K562 (cell line): ENCODE measurements around the gene GLIS2. TPM values are rescaled to one million over a fixed set of nuclear protein-coding genes. Genes with fewer than 3 reads are reported as not detected.
A peak's percentile ranks its signal among the peaks of the same experiment; 100 is the strongest.

ENCODE experiments used
- ATAC-seq: fragments of 200-7000 bp; cut with Tn5 transposase; 3 replicates; pipeline ENCODE4 v1.9.1; 2020; ENCODE audit warnings: moderate library complexity
- BruUV-seq: library from RNA; stranded (reverse); fragments of 400-500 nt; replicated peaks from 2 replicates; lab custom pipeline; 2021; lab: Mats Ljungman, UMichigan
- CTCF ChIA-PET: fragments of 300-600 bp; formaldehyde crosslinking; extraction: SDS; loops from one replicate; lab custom pipeline; 2021; ENCODE audit warnings: low intra/inter-chr PET ratio; lab: Yijun Ruan, JAX
- POLR2A ChIA-PET: fragments of 300-600, 350-650 bp; sonication (Branson Sonifier 250); formaldehyde crosslinking; extraction: SDS; loops from one replicate; lab custom pipeline; 2021; ENCODE audit warnings: antibody characterized with exemption, inconsistent platforms; lab: Yijun Ruan, JAX
- DNase-seq, 4 experiments: peaks; one replicate each; pipeline versions ENCODE4 v3.0.0 to v3.0.0-alpha.2; 2011 to 2018; ENCODE audit warnings: low spot score in 3 of 4, mixed read lengths in 3 of 4; ENCODE audit errors: extremely low read depth in 1 of 4
- FAIRE-seq: peaks from 2 replicates; lab custom pipeline; 2011; peaks lifted over from hg19 to GRCh38; lab: Jason Lieb, UNC
- H2AFZ ChIP-seq: 2 replicates; pipeline ENCODE4 v1.6.0; 2011; ENCODE audit warnings: low read depth, low read length, control low read depth, inconsistent platforms
- H3K27ac ChIP-seq: fragments of 200-600 bp; 3 replicates; pipeline ENCODE4 v1.8.0; 2011; ENCODE audit warnings: low read depth, mild to moderate bottlenecking, control low read depth, inconsistent platforms, low read length, moderate library complexity, mixed read lengths; ENCODE audit errors: extremely low read depth
- H3K27me3 ChIP-seq, 2 experiments: fragments of 300-600 bp in 1 of 2; 2 replicates in 1 of 2; 3 replicates in 1 of 2; pipeline versions ENCODE4 v1.6.0 to v1.8.0; 2011; ENCODE audit warnings: inconsistent platforms in 2 of 2, low read length in 2 of 2, mild to moderate bottlenecking in 1 of 2, mixed read lengths in 1 of 2, moderate library complexity in 1 of 2; ENCODE audit not compliant: control insufficient read depth in 2 of 2, insufficient read depth in 2 of 2
- H3K36me3 ChIP-seq: fragments of 300-600 bp; 3 replicates; pipeline ENCODE4 v1.8.0; 2011; ENCODE audit warnings: mild to moderate bottlenecking, low read length, inconsistent platforms; ENCODE audit not compliant: control insufficient read depth, insufficient read depth
- H3K4me1 ChIP-seq, 2 experiments: fragments of 200-600 bp in 1 of 2; replicated peaks in 1 of 2; 2 replicates in 1 of 2; 3 replicates in 1 of 2; pipeline versions ENCODE4 v1.5.1 to v1.8.0; 2011; ENCODE audit warnings: inconsistent platforms in 2 of 2, low read length in 2 of 2, mild to moderate bottlenecking in 1 of 2, mixed read lengths in 1 of 2, moderate library complexity in 1 of 2; ENCODE audit not compliant: control insufficient read depth in 2 of 2, insufficient read depth in 2 of 2
- H3K4me2 ChIP-seq: 2 replicates; pipeline ENCODE4 v1.6.1; 2011; ENCODE audit warnings: low read length, control low read depth, inconsistent platforms, mixed read lengths; ENCODE audit not compliant: insufficient read depth
- H3K4me3 ChIP-seq: fragments of 200-600 bp; sonication (generic), shearing (Covaris generic); 2 replicates; pipeline ENCODE4 v1.5.1; 2016; ENCODE audit warnings: control low read depth, inconsistent platforms
- H3K79me2 ChIP-seq: fragments of 200-600 bp; 3 replicates; pipeline ENCODE4 v1.8.0; 2011; ENCODE audit warnings: low read length, inconsistent platforms; ENCODE audit not compliant: control insufficient read depth, insufficient read depth
- H3K9ac ChIP-seq, 2 experiments: 2 replicates each; pipeline versions ENCODE4 v1.6.0 to v1.6.1; 2011; ENCODE audit warnings: low read depth in 2 of 2, low read length in 2 of 2, control low read depth in 1 of 2, inconsistent platforms in 1 of 2, mild to moderate bottlenecking in 1 of 2, mixed read lengths in 1 of 2; ENCODE audit not compliant: insufficient read depth in 1 of 2
- H3K9me1 ChIP-seq: one replicate; pipeline ENCODE4 v1.6.0; 2011; ENCODE audit warnings: inconsistent platforms, mild to moderate bottlenecking, low read length, moderate library complexity; ENCODE audit not compliant: control insufficient read depth, insufficient read depth
- H3K9me3 ChIP-seq: replicated peaks from 2 replicates; pipeline ENCODE4 v1.5.1; 2011; ENCODE audit warnings: low read depth, low read length, inconsistent platforms; ENCODE audit not compliant: control insufficient read depth, insufficient read depth
- H4K20me1 ChIP-seq: replicated peaks from 2 replicates; pipeline ENCODE4 v1.6.1; 2011; ENCODE audit warnings: low read length, inconsistent platforms, mixed read lengths; ENCODE audit not compliant: control insufficient read depth, insufficient read depth
- CBX2 ChIP-seq: fragments of 200-600 bp; sonication (generic); IDR thresholded peaks from one replicate; pipeline ENCODE4 v1.6.1; 2012; ENCODE audit warnings: mild to moderate bottlenecking, low read length, inconsistent platforms; ENCODE audit not compliant: insufficient read depth, poor library complexity, severe bottlenecking
- CHD2 ChIP-seq: IDR thresholded peaks from 2 replicates; pipeline ENCODE4 v1.6.1; 2011; ENCODE audit warnings: low read depth, low read length
- FOXP1 ChIP-seq: sonication (generic); formaldehyde crosslinking; IDR thresholded peaks from 2 replicates; pipeline ENCODE4 v1.8.0; 2022; ENCODE audit warnings: mild to moderate bottlenecking, missing genetic modification reagents
- HMGN3 ChIP-seq: IDR thresholded peaks from 2 replicates; pipeline ENCODE4 v1.6.1; 2011; ENCODE audit warnings: borderline replicate concordance, low read depth, mild to moderate bottlenecking, mixed read lengths, low read length; ENCODE audit not compliant: insufficient read length; ENCODE audit errors: extremely low read depth
- KDM4B ChIP-seq, 2 experiments: fragments of 450-650 bp in 1 of 2; sonication (generic) in 1 of 2; IDR thresholded peaks; 2 replicates each; pipeline ENCODE4 v1.6.1; 2016 to 2017; ENCODE audit warnings: borderline replicate concordance in 2 of 2, antibody characterized with exemption in 1 of 2, low read depth in 1 of 2, mild to moderate bottlenecking in 1 of 2
- MAFK ChIP-seq: IDR thresholded peaks from 2 replicates; pipeline ENCODE4 v1.6.1; 2011; ENCODE audit warnings: low read length, improper control_type of control experiment
- NFATC3 ChIP-seq: fragments of 450-650 bp; IDR thresholded peaks from 2 replicates; pipeline ENCODE4 v1.6.1; 2017; ENCODE audit warnings: mild to moderate bottlenecking
- NUFIP1 ChIP-seq: fragments of 450-650 bp; IDR thresholded peaks from 2 replicates; pipeline ENCODE4 v1.6.1; 2018; ENCODE audit not compliant: partially characterized antibody
- RNF2 ChIP-seq: sonication (generic); IDR thresholded peaks from 2 replicates; pipeline ENCODE4 v1.6.1; 2016
- TAF15 ChIP-seq: fragments of 200-400 bp; formaldehyde crosslinking; IDR thresholded peaks from 2 replicates; pipeline ENCODE4 v1.6.1; 2017; ENCODE audit warnings: mild to moderate bottlenecking, low read depth, low read length, moderate library complexity
- USF2 ChIP-seq: sonication (generic); formaldehyde crosslinking; IDR thresholded peaks from 2 replicates; pipeline ENCODE4 v1.5.0; 2020; ENCODE audit warnings: missing genetic modification reagents
- VEZF1 ChIP-seq: fragments of 200-800 bp; sonication (Bioruptor generic); IDR thresholded peaks from 2 replicates; pipeline ENCODE4 v1.6.1; 2017; ENCODE audit warnings: missing genetic modification characterization, missing compliant biosample characterization
- ZFP1 ChIP-seq: fragments of 450-650 bp; formaldehyde crosslinking; IDR thresholded peaks from 2 replicates; pipeline ENCODE4 v1.4.0; 2020; ENCODE audit warnings: mild to moderate bottlenecking, mixed read lengths
- ZNF444 ChIP-seq: fragments of 250-450 bp; sonication (Bioruptor Pico); IDR thresholded peaks from 2 replicates; pipeline ENCODE4 v1.4.0; 2020; ENCODE audit warnings: mild to moderate bottlenecking, moderate library complexity
- ZNF668 ChIP-seq: fragments of 250-450 bp; sonication (Bioruptor Pico); IDR thresholded peaks from 2 replicates; pipeline ENCODE4 v1.8.0; 2022; ENCODE audit warnings: mild to moderate bottlenecking, inconsistent platforms
- ZSCAN32 ChIP-seq: fragments of 450-650 bp; formaldehyde crosslinking; IDR thresholded peaks from 2 replicates; pipeline ENCODE4 v1.4.0; 2020; ENCODE audit warnings: mild to moderate bottlenecking, moderate library complexity
- WGBS: fragments of 100-300 bp; shearing (Covaris generic); methylation state at CpG from one replicate; pipeline ENCODE4 v1.1.6; 2016; ENCODE audit warnings: low coverage, mixed read lengths; ENCODE audit not compliant: insufficient coverage; ENCODE audit errors: missing lambda C conversion rate; 5-methylcytosine and 5-hydroxymethylcytosine counted together
- in situ Hi-C: fragments of 300-500 bp; cut with MboI; formaldehyde crosslinking; loops from 4 replicates; pipeline ENCODE4 v1.15.0; 2018; ENCODE audit warnings: inconsistent platforms, mixed read lengths
- intact Hi-C: fragments of 100-400 bp; cut with micrococcal nuclease; formaldehyde crosslinking; loops from 2 replicates; pipeline ENCODE4 v1.14.2; 2022
- polyA plus RNA-seq, 8 experiments: library from polyadenylated mRNA; depleted of rRNA in 4 of 8; stranded (reverse) in 5 of 8; unstranded in 3 of 8; fragments of >200 nt; fragmentation: Nextera tagmentation in 2 of 8; fragmentation: Illumina TruSeq in 1 of 8; extraction: Ambion mirVana in 2 of 8; extraction: Trizol in 1 of 8; gene quantifications; 2 replicates each; pipeline versions ENCODE4 v1.2.1 to v1.2.3, GENCODE V29; 2011 to 2014; ENCODE audit warnings: inconsistent platforms in 1 of 8, missing spikeins in 1 of 8
- total RNA-seq, 7 experiments: library from RNA; depleted of rRNA in 6 of 7; stranded (reverse); fragments of >200 nt in 6 of 7; fragmentation: Illumina TruSeq in 2 of 7; extraction: Trizol in 2 of 7; gene quantifications; 2 replicates each; pipeline versions ENCODE4 v1.2.1 to v1.2.3, GENCODE V29; 2011 to 2021; ENCODE audit warnings: low replicate concordance in 1 of 7

Gene GLIS2
- total and polyA plus RNA-seq, 9 of the 15 experiments (the other 6 are each of a cell fraction or from before 2014, with no cell fraction given) = 0.10 to 9.0 (median 0.57) TPM

- no peak for TF ChIP-seq USF2
These were observed 44.0 kb downstream of the GLIS2 start (continued) for GRCh38 chr16:4359914-4360313.

GRCh38 chr16:4360538-4361021 is 44.7 kb downstream of the GLIS2 start:
- Histone ChIP-seq H3K27me3 (no peaks in the 10 kb centered on the region), H4K20me1 (no peaks in the 10 kb centered on the region), H3K4me2 (no peak overlapping the region), H2AFZ (no peak overlapping the region), H3K9me1 (no peaks in the 10 kb centered on the region), H3K4me1 (peaks cover 0 to 47% of the 10 kb centered on the region in 2 experiments; a peak in 2 of 5 replicates), H3K79me2 (no peaks in the 10 kb centered on the region), H3K9me3 (no peaks in the 10 kb centered on the region), H3K36me3 (peaks cover 61% of the 10 kb centered on the region; the same call in 2 of the 3 replicates), H3K4me3 (no peak overlapping the region), H3K9ac (peak overlapping the region in 1 of 2 experiments; percentile 68; a peak in 1 of 4 replicates), H3K27ac (no peak overlapping the region)
- CTCF ChIA-PET = interaction anchor here (4.1 kb wide), 1 partner anchor 42 kb away, joined by 70 read pairs; no protein-coding TSS in a partner anchor
- in situ Hi-C loops (loop anchor here (5.0 kb wide), 1 partner anchor 42 kb away; no protein-coding TSS in a partner anchor), intact Hi-C loops (no loop called here)
- WGBS = 41% methylated on average over 6 of the region's 11 CpGs
- FAIRE-seq (peak; percentile 55), DNase-seq (peak; percentile 63 to 79 (median 74)), ATAC-seq (peak; percentile 97)
- BruUV-seq = no TSS peak
- POLR2A ChIA-PET = interaction anchor here (1.3 to 1.8 kb wide), 2 partner anchors 42 kb away, joined by 5 to 9 read pairs; no protein-coding TSS in a partner anchor
- TF ChIP-seq ZNF668 (CRISPR knock-in tag) (no peak), ZFP1 (CRISPR knock-in tag) (no peak), KDM4B (IDR thresholded peaks at IDR 0.05; ENCODE audit: borderline replicate concordance in 2 of 2, low read depth in 1 of 2) (0 out of 4 replicates have a peak, but pooled peaks of 1 of the 2 experiments have one; percentile 44), ZNF444 (CRISPR knock-in tag) (no peak), NFATC3 (0 out of 2 replicates have a peak, but pooled peaks have one; percentile 52), RNF2 (no peak), TAF15 (no peak), MAFK (no peak), CHD2 (no peak), ZSCAN32 (CRISPR knock-in tag) (no peak), NUFIP1 (no peak), CBX2 (no peak), HMGN3 (peak; percentile 18), FOXP1 (no peak), VEZF1 (CRISPR knock-in tag) (peak; percentile 65)
